ENCODE measurements around the gene FOXRED2.
"Not testable (repeated sequence)": the region's sequence is repeated elsewhere in the genome, so short reads cannot be mapped to it uniquely, and the experiment has no call there.

Gene FOXRED2

DNA sequence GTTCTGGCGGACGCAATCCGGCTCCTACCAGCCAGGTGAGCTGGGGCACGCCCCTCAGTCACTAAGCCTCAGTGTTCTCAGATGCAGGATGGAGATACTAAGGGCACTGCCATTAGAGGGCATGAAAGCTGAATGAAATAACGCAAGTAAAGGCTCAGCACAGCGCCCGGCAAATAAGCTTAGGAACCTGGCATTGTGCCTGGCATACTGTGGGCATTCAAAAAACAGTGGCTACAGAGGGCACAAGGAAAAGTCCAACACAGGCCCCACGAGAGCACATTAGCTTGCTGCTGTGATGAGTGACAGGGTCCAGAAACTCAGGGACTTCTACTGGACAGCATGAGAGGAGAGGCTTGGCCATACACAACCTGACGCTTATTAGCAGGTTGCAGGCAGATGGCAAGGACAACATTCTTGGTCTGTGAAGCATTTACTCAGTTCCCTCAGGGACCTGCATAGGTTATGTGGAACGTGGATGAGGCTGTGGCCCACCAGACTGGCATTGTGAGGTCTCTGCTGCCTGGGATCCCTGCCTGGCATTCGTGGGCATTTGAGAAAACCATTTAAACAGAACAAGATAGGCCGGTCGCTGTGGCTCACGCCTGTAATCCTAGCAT, 37.6 kb downstream of the FOXRED2 start:
- DNase-seq = no peak

DNA sequence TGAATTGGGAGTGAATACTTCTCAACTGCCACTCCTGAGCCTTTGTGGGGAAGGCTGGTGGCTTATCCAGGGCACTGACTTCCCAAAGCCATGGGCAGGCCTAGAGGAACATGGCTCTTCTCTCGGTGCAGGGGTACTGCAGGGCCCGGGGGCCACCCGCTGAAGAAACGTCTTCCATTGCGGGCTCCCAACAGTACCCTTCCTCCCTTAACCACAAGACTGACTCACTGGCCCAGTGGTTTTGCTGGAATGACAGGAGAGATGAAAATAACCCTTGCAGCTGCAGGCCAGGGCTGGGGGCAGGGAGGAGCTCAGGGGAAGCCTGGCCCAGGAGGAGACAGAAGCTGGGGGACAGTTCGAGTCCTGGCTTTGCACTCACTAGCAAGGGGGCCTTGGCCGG, 38.9 kb downstream of the FOXRED2 start:
- DNase-seq = peak in 1 of 2 donors; percentile 9

- no peak for DNase-seq
Measured at GRCh38 chr22:36467042-36467810, 39.6 kb downstream of the FOXRED2 start.

GRCh38 chr22:36466258-36466657, 40.6 kb downstream of the FOXRED2 start:
- DNase-seq = no peak

DNA sequence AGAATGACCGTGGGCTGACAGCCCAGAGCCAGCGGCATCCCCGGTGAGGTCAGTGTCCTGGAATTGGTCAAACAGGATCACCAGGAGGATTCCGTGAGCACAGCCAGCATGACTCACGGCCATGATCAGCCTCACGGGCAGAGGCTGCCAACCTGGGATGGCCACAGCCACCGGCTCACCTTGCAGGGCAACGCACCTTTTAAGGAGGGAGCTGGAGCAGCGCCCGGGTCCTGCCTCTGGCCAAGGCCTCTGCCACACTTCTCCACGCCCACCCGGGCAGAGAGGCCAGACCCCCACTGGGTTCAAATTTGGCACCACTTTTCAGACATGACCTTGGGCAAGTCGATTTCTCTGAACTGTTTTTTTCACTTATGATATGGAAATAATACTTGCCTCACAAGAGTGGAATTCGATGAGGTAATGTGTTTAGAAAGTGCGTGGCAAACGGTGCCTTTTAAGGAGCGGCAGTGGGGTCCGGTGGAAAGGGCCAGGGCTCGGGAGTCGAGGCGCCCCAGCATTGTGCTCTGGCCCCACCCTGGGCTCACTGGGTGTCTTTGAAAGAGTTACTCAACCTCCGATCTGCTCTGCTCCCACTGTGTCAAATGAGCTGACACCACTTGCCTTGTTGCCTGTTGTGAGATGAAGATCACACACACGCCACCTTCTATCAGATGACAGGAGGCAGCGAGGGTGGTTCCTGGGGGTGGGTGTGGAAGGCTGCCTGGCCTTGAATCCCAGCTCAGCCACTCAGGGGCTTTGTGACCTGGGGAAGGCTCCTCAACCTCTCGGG, 41.4 kb downstream of the FOXRED2 start:
- DNase-seq = no peak

DNA sequence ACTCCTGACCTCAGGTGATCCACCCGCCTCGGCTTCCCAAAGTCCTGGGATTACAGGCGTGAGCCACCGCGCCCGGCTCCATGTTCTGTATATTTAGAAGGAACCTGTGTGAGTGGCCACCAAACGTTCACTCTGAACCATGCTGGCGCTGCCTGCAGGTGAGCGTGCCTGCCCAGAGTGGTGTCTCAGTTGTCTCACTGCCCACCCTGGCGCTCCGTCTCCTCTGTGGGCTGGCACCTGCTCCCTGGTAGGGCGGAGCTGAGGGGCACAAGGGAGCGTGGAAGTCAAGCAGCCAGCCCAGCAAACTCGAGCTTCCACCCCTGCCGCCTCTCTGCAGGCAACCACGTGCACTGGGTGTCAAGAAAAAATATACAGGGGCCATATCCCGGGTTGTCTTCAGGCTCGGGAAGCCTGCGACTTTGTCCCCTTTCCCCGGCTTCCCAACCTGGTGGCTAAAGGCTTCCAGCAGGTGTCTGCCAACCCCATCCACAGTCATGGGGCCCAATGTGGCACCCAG, 42.1 kb downstream of the FOXRED2 start:
- DNase-seq = no peak

DNA sequence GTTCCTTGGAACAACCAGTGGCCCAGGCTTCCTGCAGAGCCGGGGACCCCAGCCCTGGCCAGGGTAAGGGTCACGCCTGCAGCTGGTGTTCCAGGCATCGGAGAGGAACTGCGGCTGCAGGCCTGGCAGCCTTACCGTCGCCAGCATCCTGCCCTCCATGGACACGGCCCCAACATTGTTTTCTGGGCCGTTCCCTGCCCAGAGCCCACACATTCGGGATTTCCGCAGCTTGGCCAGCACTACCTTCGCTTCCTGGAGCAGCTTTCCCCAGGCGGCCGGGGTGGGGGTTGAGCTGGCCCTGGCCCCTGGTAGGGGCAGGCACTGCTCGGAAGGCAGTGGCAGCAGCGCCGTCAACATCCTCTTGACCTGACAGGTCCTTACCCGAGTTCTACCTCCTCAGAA, 43.1 kb downstream of the FOXRED2 start:
- DNase-seq = no peak

DNA sequence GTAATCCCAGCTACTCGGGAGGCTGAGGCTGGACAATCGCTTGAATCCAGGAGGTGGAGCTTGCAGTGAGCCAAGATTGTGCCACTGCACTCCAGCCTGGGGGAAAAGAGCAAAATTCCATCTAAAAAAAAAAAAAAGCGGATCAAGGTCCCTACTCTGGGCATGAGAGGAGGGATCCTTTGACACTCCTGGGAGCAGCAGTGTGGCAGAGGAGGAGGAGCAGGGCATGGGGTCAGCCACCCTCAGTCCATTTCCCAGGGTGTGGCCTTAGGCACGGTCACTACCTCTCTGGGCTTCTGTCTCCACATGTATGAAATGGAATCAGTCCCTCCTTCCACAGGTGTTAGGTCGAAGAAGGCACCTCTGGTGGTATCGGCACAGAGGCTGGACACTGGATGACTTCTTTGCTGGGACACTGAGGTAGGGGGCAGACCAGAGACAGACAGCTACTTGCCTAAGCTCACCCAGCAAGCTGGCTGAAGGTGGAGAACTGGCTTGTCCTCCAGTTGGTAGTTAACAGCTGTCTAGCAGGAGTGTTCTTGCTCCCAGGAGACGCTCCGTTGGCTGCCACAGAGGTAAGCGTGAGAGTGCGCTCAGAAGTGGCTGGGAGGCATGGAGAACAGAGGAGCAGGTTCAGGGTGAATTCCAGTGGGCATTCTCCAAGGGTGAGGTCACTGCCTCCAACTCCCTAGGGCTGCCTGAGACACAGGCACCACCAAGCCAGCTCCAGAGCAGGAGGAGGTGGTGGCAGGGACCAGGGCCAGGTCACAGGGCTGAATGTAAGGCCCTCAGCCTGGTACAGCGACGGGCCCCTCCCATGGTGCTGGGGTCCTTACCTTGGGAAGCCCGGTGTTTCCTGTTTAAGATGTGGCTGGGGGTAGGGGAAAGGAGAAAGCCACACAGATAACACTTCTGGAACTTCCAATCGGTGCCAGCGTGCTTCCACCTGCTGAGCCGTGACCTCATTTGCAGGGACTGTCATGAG, 44.9 kb downstream of the FOXRED2 start:
- DNase-seq = no peak

GRCh38 chr22:36460202-36460601, 46.6 kb downstream of the FOXRED2 start:
- no peak for DNase-seq

DNA sequence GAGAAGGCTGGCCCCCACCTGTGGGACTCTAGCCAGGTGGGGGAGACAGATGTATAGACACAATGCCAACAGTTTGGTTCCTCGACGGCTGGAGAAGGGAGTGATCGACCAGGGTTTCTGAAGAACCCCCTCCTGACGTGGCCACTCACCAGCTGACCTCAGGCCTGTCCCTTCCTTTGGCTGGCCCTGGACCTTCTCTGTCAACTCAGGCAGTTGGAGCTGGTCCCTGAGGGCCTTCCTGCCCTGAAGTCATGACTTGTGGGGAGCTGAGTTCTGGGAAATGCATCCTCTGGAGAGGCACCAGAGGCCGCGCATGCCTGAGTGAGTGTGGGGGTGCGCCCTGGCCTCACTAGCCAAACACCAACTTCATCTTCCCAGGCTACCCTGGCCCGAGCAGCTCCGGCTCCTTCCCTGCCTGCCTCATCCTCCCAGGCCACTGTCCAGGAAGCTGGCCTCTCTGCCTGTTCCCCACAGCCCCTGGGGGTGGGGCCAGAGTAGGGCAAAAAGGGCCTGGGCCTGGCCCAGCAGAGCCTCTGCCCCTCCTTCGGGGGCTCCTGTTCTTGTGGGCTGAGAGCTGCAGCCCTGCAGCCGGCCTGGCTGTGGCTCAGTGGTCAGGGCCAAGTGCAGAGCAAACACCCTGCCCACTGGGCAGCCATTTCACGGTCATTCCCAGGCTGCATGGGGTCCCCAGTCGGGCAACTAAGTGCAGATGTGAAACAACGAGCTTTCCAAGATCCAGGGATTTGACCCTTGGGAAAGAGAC, 49.0 kb downstream of the FOXRED2 start:
- DNase-seq = no peak

DNA sequence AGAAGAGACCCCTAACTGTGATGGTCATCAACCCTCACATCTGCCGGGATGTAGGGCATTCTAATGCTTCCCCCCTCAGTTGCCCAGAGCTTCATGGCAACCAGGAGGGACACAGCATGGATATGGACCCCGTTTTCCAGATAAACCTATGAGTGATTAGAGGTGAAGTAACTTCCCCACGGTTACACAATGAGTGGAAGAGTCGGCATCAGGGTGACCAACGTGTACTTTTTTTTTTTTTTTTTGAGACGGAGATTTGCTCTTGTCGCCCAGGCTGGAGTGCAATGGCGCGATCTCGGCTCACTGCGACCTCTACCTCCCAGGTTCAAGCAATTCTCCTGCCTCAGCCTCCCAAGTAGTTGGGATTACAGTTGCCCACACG, 50.4 kb downstream of the FOXRED2 start:
- DNase-seq = no peak

- DNase-seq = no peak
Measured at GRCh38 chr22:36455571-36456463, 51.0 kb downstream of the FOXRED2 start.

DNA sequence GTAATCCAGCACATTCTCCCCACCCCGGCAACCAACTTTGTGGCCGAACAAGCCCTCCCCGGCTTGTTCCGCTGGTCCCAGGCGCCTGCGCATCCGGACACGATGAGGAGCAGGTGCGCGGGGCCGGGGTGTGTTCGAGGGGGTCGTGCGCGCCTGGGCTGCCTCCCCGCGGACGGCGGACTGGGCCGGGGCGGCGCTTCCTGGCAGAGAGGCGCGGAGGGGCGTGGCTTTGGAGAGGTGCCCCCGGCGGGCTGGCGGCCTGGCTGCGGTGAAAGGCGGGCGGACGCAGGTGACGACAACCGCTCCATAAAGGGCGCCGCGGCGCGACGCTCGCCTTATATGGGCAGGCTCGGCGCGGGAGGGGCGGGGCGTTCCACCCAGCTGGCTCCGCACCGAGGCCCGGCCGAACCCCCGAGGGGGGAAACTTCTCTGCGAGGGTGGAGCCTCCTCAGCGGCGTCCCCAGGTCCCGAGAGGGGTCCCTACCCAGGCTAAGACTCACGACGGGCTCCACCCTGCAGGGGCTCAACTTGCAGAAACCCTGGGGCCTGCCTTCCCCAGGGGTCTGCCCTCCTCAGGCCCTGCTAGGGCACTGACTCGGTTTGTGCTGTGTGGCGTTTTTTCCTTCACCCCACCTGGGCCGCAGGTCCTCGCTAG, 51.8 kb downstream of the FOXRED2 start:
- peak in 1 of 2 donors; percentile 35 for DNase-seq

DNA sequence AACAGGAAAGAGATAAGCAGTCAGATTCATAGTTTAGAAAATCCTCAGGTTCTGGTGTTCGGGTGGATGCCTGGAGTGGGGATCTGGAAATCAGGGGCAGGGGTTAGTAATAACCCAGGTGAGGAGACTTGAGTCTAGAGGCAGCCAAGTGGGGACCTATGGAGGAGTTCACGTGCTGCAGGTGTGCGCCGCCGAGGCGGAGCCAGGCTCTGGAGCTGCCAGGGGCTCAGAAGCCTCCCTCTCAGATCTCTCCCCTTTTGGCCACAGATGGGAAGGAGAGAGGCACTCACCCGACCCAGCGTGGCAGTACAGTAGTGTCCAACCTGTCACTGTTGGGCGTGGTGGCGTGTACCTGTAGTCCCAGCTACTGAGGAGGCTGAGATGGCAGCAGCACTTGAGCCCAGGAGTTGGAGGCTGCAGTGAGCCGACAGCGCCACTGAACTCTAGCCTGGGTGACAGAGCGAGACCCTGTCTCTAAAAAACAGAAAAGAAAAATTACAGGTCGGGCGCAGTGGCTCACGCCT, 52.9 kb downstream of the FOXRED2 start:
- no peak for DNase-seq

DNA sequence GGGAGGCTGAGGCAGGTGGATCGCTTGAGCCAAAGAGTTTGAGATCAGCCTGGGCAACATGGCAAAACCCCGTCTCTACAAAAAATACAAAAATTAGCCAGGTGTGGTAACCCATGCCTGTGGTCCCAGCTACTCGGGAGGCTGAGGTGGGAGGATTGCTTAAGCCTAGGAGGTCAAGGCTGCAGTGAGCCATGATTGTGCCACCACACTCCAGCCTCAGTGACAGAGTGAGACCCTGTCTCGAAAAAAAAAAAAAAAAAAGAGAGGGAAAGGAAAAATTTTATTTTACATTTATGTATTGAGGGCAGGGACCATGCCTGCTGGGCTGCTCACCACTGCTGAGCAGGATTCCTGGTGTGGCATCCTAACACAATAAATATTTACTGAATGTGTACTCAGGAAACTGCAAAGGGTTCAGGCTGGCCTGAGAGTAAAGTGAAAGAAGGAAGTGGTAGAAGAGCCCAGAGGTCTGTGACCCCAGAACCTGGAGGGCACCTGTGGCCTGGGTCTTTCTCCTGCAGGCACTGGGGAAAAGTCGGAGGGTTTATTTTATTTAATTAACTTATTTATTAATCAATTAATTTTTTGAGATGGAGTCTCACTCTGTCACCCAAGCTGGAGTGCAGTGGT, 53.7 kb downstream of the FOXRED2 start:
- not testable (repeated sequence) for DNase-seq

- no peak for DNase-seq
Measured at GRCh38 chr22:36452250-36452977, 54.4 kb downstream of the FOXRED2 start.

- not testable (repeated sequence) for DNase-seq
Measured at GRCh38 chr22:36450923-36451322, 55.9 kb downstream of the FOXRED2 start.

- DNase-seq = no peak
Measured at GRCh38 chr22:36449596-36450175, 57.2 kb downstream of the FOXRED2 start.
